H1 (cell line): ENCODE measurements around the gene CSNK2B. TPM values are rescaled to one million over a fixed set of nuclear protein-coding genes. Genes with fewer than 3 reads are reported as not detected.
A peak's percentile ranks its signal among the peaks of the same experiment; 100 is the strongest.

ENCODE experiments used
- BCL11A ChIP-seq, 2 experiments: IDR thresholded peaks; one replicate each; pipeline ENCODE4 v1.6.1; 2011; ENCODE audit warnings: low read depth in 2 of 2, low read length in 2 of 2, mild to moderate bottlenecking in 2 of 2
- CHD2 ChIP-seq: IDR thresholded peaks from 2 replicates; pipeline ENCODE4 v1.6.1; 2012; ENCODE audit warnings: low read length, improper control_type of control experiment
- CREB1 ChIP-seq: IDR thresholded peaks from 2 replicates; pipeline ENCODE4 v1.6.1; 2012; ENCODE audit warnings: inconsistent platforms
- HDAC6 ChIP-seq: IDR thresholded peaks from one replicate; pipeline ENCODE4 v1.7.1; 2012; ENCODE audit warnings: low read depth, mild to moderate bottlenecking, inconsistent platforms, low read length, moderate library complexity
- KDM4A ChIP-seq: IDR thresholded peaks from one replicate; pipeline ENCODE4 v1.7.1; 2012; ENCODE audit warnings: low read depth, mild to moderate bottlenecking, moderate library complexity, low read length, inconsistent platforms; ENCODE audit not compliant: severe bottlenecking
- RBBP5 ChIP-seq: IDR thresholded peaks from 2 replicates; pipeline ENCODE4 v1.7.1; 2012; ENCODE audit warnings: low read depth, mild to moderate bottlenecking, inconsistent platforms, low read length, moderate library complexity, borderline replicate concordance
- RFX5 ChIP-seq: IDR thresholded peaks from 2 replicates; pipeline ENCODE4 v1.6.1; 2011; ENCODE audit warnings: low read depth, low read length, improper control_type of control experiment, borderline replicate concordance
- SP4 ChIP-seq: IDR thresholded peaks from 2 replicates; pipeline ENCODE4 v1.6.1; 2012; ENCODE audit warnings: low read length, inconsistent platforms
- SUZ12 ChIP-seq: fragments of 200-600 bp; sonication (generic); IDR thresholded peaks from 2 replicates; pipeline ENCODE4 v1.6.1; 2012; ENCODE audit warnings: mild to moderate bottlenecking, inconsistent platforms, low read length, moderate library complexity, mixed read lengths
- TBP ChIP-seq: IDR thresholded peaks from 2 replicates; pipeline ENCODE4 v1.6.1; 2011; ENCODE audit warnings: low read depth, low read length, improper control_type of control experiment
- polyA plus RNA-seq, 7 experiments: library from polyadenylated mRNA; depleted of rRNA in 3 of 7; stranded (reverse) in 5 of 7; unstranded in 2 of 7; fragments of >200 nt in 5 of 7; fragments of 200-250 nt in 2 of 7; gene quantifications; 1 replicate in 5 of 7; 2 replicates in 1 of 7; 4 replicates in 1 of 7; pipeline versions ENCODE4 v1.2.1 to v1.2.3, GENCODE V29; 2011 to 2013; ENCODE audit warnings: missing spikeins in 2 of 7, mixed read lengths in 2 of 7
- total RNA-seq: library from RNA; stranded (reverse); fragmentation: NEBNext Ultra II Directional; extraction: Animal tissue kit (Norgen Biotek cat#: 25700); gene quantifications from 2 replicates; pipeline ENCODE4 v1.2.1, GENCODE V29; 2021
- TF ChIP-seq, protein P1 (sequence below): fragments of 300-600 bp; sonication (generic); IDR thresholded peaks from 2 replicates; pipeline ENCODE4 v1.7.1; 2012; ENCODE audit warnings: low read length, moderate library complexity, mild to moderate bottlenecking, inconsistent platforms; ENCODE audit not compliant: insufficient replicate concordance

CSNK2B gene
- total and polyA plus RNA-seq, 2 of the 8 experiments (the other 6 are each of a cell fraction or from before 2014, with no cell fraction given): 169 to 208 TPM

DNA sequence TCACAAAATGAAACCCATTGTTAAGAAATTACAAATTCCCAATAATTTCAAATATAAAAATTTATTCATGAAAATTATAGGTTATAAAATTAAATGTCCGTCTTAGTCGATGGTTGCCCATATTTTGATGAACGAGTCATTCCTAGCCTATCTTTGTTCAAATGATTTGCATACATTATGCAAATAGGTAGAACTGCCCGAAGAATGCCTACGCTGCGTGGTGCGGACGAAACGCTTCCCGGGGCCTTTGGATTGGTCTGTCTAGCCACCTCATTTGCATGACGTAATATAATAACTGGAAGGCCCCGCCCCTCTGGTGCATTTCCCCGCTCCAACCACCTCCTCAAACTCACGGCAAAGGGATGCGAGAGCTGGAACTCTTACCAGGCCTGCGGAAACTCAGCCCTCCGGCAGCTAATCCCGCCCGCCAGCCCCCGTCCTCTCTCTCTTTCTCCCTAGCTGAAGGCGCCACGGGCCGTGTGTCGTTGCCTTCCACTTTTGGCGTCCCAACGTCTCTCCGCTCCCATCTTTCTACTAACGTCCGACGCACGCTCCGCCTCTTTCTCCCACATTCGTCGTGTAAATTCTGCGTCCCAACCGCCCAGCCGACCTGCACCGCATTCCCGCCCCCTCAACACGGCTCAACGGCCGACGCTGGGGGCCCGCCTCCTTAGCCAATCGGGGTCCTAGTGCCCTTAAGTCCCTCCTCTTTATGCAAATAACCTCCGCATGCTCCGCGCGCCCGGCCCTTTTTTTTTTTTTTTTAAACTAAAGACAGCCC, 45.9 kb upstream of the CSNK2B start (continued):
- TF ChIP-seq, protein P1, sequence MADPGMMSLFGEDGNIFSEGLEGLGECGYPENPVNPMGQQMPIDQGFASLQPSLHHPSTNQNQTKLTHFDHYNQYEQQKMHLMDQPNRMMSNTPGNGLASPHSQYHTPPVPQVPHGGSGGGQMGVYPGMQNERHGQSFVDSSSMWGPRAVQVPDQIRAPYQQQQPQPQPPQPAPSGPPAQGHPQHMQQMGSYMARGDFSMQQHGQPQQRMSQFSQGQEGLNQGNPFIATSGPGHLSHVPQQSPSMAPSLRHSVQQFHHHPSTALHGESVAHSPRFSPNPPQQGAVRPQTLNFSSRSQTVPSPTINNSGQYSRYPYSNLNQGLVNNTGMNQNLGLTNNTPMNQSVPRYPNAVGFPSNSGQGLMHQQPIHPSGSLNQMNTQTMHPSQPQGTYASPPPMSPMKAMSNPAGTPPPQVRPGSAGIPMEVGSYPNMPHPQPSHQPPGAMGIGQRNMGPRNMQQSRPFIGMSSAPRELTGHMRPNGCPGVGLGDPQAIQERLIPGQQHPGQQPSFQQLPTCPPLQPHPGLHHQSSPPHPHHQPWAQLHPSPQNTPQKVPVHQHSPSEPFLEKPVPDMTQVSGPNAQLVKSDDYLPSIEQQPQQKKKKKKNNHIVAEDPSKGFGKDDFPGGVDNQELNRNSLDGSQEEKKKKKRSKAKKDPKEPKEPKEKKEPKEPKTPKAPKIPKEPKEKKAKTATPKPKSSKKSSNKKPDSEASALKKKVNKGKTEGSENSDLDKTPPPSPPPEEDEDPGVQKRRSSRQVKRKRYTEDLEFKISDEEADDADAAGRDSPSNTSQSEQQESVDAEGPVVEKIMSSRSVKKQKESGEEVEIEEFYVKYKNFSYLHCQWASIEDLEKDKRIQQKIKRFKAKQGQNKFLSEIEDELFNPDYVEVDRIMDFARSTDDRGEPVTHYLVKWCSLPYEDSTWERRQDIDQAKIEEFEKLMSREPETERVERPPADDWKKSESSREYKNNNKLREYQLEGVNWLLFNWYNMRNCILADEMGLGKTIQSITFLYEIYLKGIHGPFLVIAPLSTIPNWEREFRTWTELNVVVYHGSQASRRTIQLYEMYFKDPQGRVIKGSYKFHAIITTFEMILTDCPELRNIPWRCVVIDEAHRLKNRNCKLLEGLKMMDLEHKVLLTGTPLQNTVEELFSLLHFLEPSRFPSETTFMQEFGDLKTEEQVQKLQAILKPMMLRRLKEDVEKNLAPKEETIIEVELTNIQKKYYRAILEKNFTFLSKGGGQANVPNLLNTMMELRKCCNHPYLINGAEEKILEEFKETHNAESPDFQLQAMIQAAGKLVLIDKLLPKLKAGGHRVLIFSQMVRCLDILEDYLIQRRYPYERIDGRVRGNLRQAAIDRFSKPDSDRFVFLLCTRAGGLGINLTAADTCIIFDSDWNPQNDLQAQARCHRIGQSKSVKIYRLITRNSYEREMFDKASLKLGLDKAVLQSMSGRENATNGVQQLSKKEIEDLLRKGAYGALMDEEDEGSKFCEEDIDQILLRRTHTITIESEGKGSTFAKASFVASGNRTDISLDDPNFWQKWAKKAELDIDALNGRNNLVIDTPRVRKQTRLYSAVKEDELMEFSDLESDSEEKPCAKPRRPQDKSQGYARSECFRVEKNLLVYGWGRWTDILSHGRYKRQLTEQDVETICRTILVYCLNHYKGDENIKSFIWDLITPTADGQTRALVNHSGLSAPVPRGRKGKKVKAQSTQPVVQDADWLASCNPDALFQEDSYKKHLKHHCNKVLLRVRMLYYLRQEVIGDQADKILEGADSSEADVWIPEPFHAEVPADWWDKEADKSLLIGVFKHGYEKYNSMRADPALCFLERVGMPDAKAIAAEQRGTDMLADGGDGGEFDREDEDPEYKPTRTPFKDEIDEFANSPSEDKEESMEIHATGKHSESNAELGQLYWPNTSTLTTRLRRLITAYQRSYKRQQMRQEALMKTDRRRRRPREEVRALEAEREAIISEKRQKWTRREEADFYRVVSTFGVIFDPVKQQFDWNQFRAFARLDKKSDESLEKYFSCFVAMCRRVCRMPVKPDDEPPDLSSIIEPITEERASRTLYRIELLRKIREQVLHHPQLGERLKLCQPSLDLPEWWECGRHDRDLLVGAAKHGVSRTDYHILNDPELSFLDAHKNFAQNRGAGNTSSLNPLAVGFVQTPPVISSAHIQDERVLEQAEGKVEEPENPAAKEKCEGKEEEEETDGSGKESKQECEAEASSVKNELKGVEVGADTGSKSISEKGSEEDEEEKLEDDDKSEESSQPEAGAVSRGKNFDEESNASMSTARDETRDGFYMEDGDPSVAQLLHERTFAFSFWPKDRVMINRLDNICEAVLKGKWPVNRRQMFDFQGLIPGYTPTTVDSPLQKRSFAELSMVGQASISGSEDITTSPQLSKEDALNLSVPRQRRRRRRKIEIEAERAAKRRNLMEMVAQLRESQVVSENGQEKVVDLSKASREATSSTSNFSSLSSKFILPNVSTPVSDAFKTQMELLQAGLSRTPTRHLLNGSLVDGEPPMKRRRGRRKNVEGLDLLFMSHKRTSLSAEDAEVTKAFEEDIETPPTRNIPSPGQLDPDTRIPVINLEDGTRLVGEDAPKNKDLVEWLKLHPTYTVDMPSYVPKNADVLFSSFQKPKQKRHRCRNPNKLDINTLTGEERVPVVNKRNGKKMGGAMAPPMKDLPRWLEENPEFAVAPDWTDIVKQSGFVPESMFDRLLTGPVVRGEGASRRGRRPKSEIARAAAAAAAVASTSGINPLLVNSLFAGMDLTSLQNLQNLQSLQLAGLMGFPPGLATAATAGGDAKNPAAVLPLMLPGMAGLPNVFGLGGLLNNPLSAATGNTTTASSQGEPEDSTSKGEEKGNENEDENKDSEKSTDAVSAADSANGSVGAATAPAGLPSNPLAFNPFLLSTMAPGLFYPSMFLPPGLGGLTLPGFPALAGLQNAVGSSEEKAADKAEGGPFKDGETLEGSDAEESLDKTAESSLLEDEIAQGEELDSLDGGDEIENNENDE: no peak
- TF ChIP-seq CREB1 (peak; percentile 94), HDAC6 (no peak), KDM4A (peak; percentile 70), RBBP5 (no peak), SUZ12 (no peak), SP4 (peak; percentile 90), CHD2 (no peak; the same call in 1 of the 2 replicates), TBP (peak; percentile 89; the same call in 1 of the 2 replicates), RFX5 (no peak), BCL11A (IDR thresholded peaks at IDR 0.05; ENCODE audit: low read depth in 2 of 2, low read length in 2 of 2) (no peak)
